Activated B cell treated with CpG ODN at 0.5 μM for 24 hours (primary cell): ENCODE results near the gene BTLA. TPM values are rescaled to one million over a fixed set of nuclear protein-coding genes. Genes with fewer than 3 reads are reported as not detected.
"Not testable (repeated sequence)": the region's sequence is repeated elsewhere in the genome, so short reads cannot be mapped to it uniquely, and the experiment has no call there.

ENCODE experiments used
- ATAC-seq: fragments of 200-7000 bp; cut with Tn5 transposase; one replicate; pipeline ENCODE4 v1.10.0; 2021; ENCODE audit warnings: low read depth, mild to moderate bottlenecking, moderate library complexity
- CTCF ChIA-PET: fragments of 350-600 bp; sonication (Branson Sonifier 250); formaldehyde crosslinking; loops from one replicate; lab custom pipeline; 2021; ENCODE audit warnings: antibody characterized with exemption; lab: Charles Lee
- POLR2A ChIA-PET: fragments of 350-600 bp; sonication (Branson Sonifier 250); formaldehyde crosslinking; loops from one replicate; lab custom pipeline; 2021; ENCODE audit warnings: antibody characterized with exemption; lab: Charles Lee
- DNase-seq: peaks from one replicate; pipeline ENCODE4 v3.0.0; 2022
- H3K27ac Mint-ChIP-seq: one replicate; pipeline ENCODE4 v1.8.0; 2020; ENCODE audit warnings: mixed read lengths
- H3K27me3 Mint-ChIP-seq: one replicate; pipeline ENCODE4 v1.8.0; 2021; ENCODE audit warnings: mixed read lengths
- H3K36me3 Mint-ChIP-seq: one replicate; pipeline ENCODE4 v1.8.0; 2021; ENCODE audit warnings: low read depth, mixed read lengths
- H3K4me1 Mint-ChIP-seq: one replicate; pipeline ENCODE4 v1.8.0; 2021; ENCODE audit warnings: mixed read lengths
- H3K4me3 Mint-ChIP-seq: one replicate; pipeline ENCODE4 v1.8.0; 2020; ENCODE audit warnings: mild to moderate bottlenecking, mixed read lengths
- H3K9me3 Mint-ChIP-seq: one replicate; pipeline ENCODE4 v1.8.0; 2020; ENCODE audit warnings: mixed read lengths
- CTCF ChIP-seq: fragments of 200-600 bp; IDR thresholded peaks from one replicate; pipeline ENCODE4 v1.8.0; 2022; ENCODE audit warnings: antibody characterized with exemption, mild to moderate bottlenecking
- intact Hi-C: fragments of 100-400 bp; cut with micrococcal nuclease; formaldehyde crosslinking; loops from one replicate; pipeline ENCODE4 v1.15.1; 2024
- total RNA-seq: library from RNA; stranded (reverse); gene quantifications from 2 replicates; pipeline ENCODE4 v1.2.3, GENCODE V29; 2022

BTLA gene
- total RNA-seq, 1 donor from 2014 or later: 53.2 TPM

DNA sequence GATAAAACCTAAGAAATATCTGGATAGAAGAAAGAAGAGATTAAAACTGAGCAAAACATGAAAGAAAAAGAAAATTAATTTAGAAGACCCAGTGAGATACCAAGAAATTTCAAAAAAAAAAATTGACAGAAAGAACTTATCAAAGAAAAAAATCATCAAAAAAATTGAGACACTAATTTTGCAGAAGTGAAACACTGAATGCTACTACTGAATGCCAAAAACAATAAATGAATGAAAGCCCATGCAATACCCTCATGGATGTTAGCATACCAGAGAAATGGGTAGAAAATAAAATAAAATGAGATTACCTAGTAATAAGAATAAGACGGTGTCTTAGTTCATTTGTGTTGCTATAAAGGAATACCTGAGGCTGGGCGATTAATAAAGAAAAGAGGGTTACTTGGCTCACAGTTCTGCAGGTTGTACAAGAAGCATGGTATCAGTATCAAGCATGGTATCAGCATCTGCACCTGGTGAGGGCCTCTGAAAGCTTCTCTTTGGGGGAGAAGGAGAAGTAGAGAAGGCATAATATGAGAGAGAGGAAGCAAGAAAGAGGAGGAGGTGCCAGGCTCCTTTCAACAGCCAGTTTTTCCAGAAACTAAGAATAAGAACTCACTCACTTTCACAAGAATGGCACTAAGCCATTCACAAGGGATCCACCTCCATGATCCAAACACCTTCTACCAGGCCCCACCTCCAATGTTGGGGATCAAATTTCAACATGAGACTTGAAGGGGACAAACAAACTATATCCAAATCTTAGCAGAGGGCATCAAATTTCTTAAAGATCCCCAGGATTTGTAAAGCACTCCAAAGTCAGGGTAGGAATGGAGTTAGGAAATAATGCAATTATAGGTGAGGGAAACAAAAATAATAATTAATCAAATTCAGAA, 73.2 kb downstream of the BTLA start:
- POLR2A ChIA-PET: interaction anchor here (1.0 kb wide), 1 partner anchor 72 kb away, joined by 5 read pairs; no protein-coding TSS in a partner anchor
- ATAC-seq: peak; percentile 72
- intact Hi-C loops: loop anchor here (2.0 to 5.0 kb wide), 3 partner anchors 17 to 47 kb away; no protein-coding TSS in a partner anchor
- no peak for DNase-seq
- H3K4me3 Mint-ChIP-seq: peak overlapping the region; percentile 58
- no peak for TF ChIP-seq CTCF
- peak overlapping the region; percentile 92 for H3K27ac Mint-ChIP-seq
- peaks cover 3% of the 10 kb centered on the region for H3K9me3 Mint-ChIP-seq
- no peaks in the 10 kb centered on the region for H3K27me3 Mint-ChIP-seq
- H3K4me1 Mint-ChIP-seq: peaks cover 44% of the 10 kb centered on the region
- CTCF ChIA-PET: no interaction called here
- H3K36me3 Mint-ChIP-seq: peaks cover 18% of the 10 kb centered on the region

DNA sequence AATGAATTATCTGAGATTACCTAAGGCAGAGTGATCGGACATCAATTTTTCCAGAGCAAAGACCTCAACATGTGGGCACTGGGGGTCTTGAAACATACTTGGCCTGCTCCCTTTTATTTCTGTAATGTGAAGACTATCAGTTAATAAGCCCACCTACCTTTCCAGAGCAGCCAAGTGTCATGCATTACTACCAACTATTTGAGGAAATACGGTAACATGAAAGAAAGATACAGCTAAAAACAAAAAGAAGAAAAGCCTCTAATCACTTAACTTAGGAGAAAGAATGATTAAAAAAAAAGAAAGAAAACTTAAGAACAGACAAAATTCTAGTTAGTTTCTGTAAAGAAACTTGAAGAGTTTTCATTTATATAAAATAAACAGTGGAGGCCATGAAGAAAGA, 73.9 kb downstream of the BTLA start:
- Mint-ChIP-seq H3K9me3 (peaks cover 3% of the 10 kb centered on the region), H3K4me1 (peaks cover 39% of the 10 kb centered on the region), H3K4me3 (no peak overlapping the region), H3K27me3 (no peaks in the 10 kb centered on the region), H3K27ac (peak overlapping the region; percentile 92), H3K36me3 (peaks cover 17% of the 10 kb centered on the region)
- ChIA-PET CTCF (no interaction called here), POLR2A (interaction anchor here (1.2 to 1.4 kb wide), 2 partner anchors 72 to 92 kb away, joined by 3 to 5 read pairs; partner anchors contain the start of gene CD200)
- no peak for DNase-seq
- ATAC-seq: no peak
- intact Hi-C loops: loop anchor here (5.0 kb wide), 1 partner anchor 33 kb away; no protein-coding TSS in a partner anchor
- no peak for TF ChIP-seq CTCF

DNA sequence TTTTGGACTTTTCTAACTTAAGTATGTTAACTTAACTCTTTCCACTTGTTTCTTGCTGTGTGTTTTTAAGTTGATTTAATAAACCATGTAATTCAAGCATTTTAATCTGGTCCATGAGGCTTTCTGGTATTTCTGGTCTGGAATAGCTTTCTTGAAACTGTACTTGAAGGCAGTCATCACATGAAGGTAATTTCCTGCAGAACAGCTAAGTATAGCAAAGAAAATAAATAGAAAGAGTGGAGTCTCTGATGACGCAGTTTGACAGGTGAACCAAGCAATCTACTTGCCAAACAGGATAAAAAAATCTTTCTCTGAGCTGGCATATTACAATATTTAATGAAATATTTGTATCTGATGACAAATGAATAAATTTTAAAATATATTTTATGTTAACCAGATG, 74.9 kb downstream of the BTLA start:
- intact Hi-C loops: no loop called here
- DNase-seq (no peak), ATAC-seq (no peak)
- no peak for TF ChIP-seq CTCF
- H3K36me3 Mint-ChIP-seq: peaks cover 14% of the 10 kb centered on the region
- ChIA-PET CTCF (interaction anchor here (0.9 kb wide), 1 partner anchor 32 kb away, joined by 3 read pairs; no protein-coding TSS in a partner anchor), POLR2A (interaction anchor here (0.6 to 1.4 kb wide), 5 partner anchors 63 to 595 kb away, joined by 3 to 5 read pairs (median 4); partner anchors contain the start of gene CD200)
- no peak overlapping the region for H3K4me3 Mint-ChIP-seq
- H3K9me3 Mint-ChIP-seq: peaks cover 3% of the 10 kb centered on the region
- H3K27ac Mint-ChIP-seq: peak overlapping the region; percentile 27
- H3K27me3 Mint-ChIP-seq: no peaks in the 10 kb centered on the region
- peaks cover 35% of the 10 kb centered on the region for H3K4me1 Mint-ChIP-seq

GRCh38 chr3:112422921-112423320, 76.4 kb downstream of the BTLA start:
- CTCF ChIA-PET, H3K27me3 Mint-ChIP-seq, ATAC-seq, H3K9me3 Mint-ChIP-seq, DNase-seq, H3K27ac Mint-ChIP-seq, intact Hi-C loops, H3K4me3 Mint-ChIP-seq, POLR2A ChIA-PET: not testable (repeated sequence)
- Mint-ChIP-seq H3K4me1 (peaks cover 26% of the 10 kb centered on the region), H3K36me3 (peaks cover 15% of the 10 kb centered on the region)

DNA sequence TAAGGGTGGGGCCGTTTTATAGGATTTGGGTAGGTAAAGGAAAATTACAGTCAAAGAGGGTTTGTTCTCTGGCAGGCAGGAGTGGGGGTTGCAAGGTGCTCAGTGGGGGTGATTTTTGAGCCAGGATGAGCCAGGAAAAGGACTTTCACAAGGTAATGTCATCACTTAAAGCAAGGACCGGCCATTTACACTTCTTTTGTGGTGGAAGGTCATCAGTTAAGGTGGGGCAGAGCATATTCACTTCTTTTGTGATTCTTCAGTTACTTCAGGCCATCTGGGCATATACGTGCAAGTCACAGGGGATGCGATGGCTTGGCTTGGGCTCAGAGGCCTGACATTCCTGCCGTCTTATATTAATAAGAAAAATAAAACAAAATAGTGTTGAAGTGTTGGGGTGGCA, 80.7 kb downstream of the BTLA start:
- H3K9me3 Mint-ChIP-seq, H3K4me3 Mint-ChIP-seq, POLR2A ChIA-PET, CTCF ChIA-PET, H3K27ac Mint-ChIP-seq, H3K27me3 Mint-ChIP-seq, DNase-seq, intact Hi-C loops, H3K4me1 Mint-ChIP-seq, ATAC-seq: not testable (repeated sequence)
- H3K36me3 Mint-ChIP-seq: peaks cover 20% of the 10 kb centered on the region
